Stimulated activated CD8-positive, alpha-beta memory T cell treated with anti-CD3 and anti-CD28 coated beads, Interleukin-12 subunit alpha, Interleukin-12 subunit beta, amount 100 ng/mL, for 1 hour (primary cell): Measurements from ENCODE around the gene EBNA1BP2.
"Not testable (repeated sequence)": the region's sequence is repeated elsewhere in the genome, so short reads cannot be mapped to it uniquely, and the experiment has no call there.

Source experiments
- DNase-seq: peaks from one replicate; pipeline ENCODE4 v3.0.0-alpha.2; 2020; ENCODE audit warnings: low read depth

The EBNA1BP2 gene

GRCh38 chr1:43171312-43171875 is 696 bp downstream of the EBNA1BP2 start:
- no peak for DNase-seq

- DNase-seq = no peak
Observed at GRCh38 chr1:43165765-43166164, 6.3 kb downstream of the EBNA1BP2 start.

GRCh38 chr1:43165162-43165561 is 6.9 kb downstream of the EBNA1BP2 start:
- no peak for DNase-seq

- no peak for DNase-seq
Observed at GRCh38 chr1:43156026-43156425, 16.1 kb downstream of the EBNA1BP2 start.

- no peak for DNase-seq
Observed at GRCh38 chr1:43153443-43153842, 18.6 kb downstream of the EBNA1BP2 start.

- DNase-seq = no peak
Observed at GRCh38 chr1:43152866-43153265, 19.2 kb downstream of the EBNA1BP2 start.

GRCh38 chr1:43149889-43150288 is 22.2 kb downstream of the EBNA1BP2 start:
- DNase-seq = no peak

GRCh38 chr1:43147625-43148327 is 24.3 kb downstream of the EBNA1BP2 start:
- DNase-seq = no peak

GRCh38 chr1:43144237-43144636 is 27.9 kb downstream of the EBNA1BP2 start:
- no peak for DNase-seq

- DNase-seq = no peak
Observed at GRCh38 chr1:43143441-43143888, 28.6 kb downstream of the EBNA1BP2 start.

GRCh38 chr1:43140583-43140982 is 31.5 kb downstream of the EBNA1BP2 start:
- no peak for DNase-seq

GRCh38 chr1:43140010-43140409 is 32.1 kb downstream of the EBNA1BP2 start:
- DNase-seq = no peak

GRCh38 chr1:43139295-43139694 is 32.8 kb downstream of the EBNA1BP2 start:
- DNase-seq = not testable (repeated sequence)

- no peak for DNase-seq
Observed at GRCh38 chr1:43137445-43138052, 34.5 kb downstream of the EBNA1BP2 start.

- DNase-seq = no peak
Observed at GRCh38 chr1:43135857-43136781, 36.0 kb downstream of the EBNA1BP2 start.

GRCh38 chr1:43134640-43135039 is 37.5 kb downstream of the EBNA1BP2 start:
- DNase-seq = no peak

- no peak for DNase-seq
Observed at GRCh38 chr1:43134068-43134467, 38.0 kb downstream of the EBNA1BP2 start.

GRCh38 chr1:43129426-43129825 is 42.7 kb downstream of the EBNA1BP2 start:
- DNase-seq = no peak

GRCh38 chr1:43128816-43129215 is 43.3 kb downstream of the EBNA1BP2 start:
- DNase-seq = no peak

GRCh38 chr1:43123031-43123430 is 49.1 kb downstream of the EBNA1BP2 start:
- DNase-seq = no peak

- no peak for DNase-seq
Observed at GRCh38 chr1:43121256-43121900, 50.7 kb downstream of the EBNA1BP2 start.
